SK-N-DZ (cell line): Measurements from ENCODE around the gene CNTFR.

ENCODE experiments used
- DNase-seq: peaks from one replicate; pipeline ENCODE4 v3.0.0-alpha.2; 2015; ENCODE audit warnings: low spot score

The CNTFR gene

DNA sequence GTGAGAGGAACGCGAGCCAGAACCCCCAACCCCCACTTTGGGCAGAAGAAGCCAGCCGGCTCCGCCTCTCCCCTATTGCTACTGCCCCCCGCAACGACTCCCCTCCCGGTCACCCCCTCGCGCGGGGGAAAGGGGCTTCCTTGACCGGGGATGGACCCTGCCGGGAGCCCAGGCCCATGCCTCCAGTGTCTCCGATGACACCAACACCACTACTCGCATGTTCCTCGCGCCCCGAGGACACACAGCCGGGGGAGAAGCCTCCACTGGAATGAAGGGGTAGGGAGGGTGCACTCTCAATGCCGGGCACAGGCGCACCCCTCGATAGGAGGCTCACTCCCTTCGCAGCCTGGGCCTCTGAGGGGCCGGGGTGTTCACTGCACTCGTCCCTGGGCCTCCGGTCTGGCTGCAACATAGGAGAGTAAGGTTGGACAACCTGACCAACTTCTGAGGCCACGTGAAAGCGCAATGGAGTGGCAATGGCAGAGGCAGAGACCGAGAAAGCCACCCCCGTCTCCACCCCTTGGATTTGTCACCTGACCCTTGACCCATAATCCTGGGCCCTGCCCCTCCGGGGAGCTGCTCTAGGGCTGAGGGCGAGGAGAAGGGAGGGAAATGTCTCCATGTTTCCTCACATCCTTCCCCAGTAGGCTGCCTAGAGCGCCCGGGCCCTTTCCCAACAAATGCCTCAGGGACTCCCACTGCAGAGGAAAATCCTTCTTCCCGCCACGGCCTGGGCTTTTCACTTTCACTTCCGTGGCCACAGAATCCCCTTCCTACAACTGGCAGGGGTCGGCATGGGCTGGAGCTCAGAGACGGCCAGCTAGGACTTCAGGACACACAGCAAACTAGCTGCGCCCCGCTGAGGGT is 1.1 kb upstream of the CNTFR start:
- DNase-seq, result no peak

DNA sequence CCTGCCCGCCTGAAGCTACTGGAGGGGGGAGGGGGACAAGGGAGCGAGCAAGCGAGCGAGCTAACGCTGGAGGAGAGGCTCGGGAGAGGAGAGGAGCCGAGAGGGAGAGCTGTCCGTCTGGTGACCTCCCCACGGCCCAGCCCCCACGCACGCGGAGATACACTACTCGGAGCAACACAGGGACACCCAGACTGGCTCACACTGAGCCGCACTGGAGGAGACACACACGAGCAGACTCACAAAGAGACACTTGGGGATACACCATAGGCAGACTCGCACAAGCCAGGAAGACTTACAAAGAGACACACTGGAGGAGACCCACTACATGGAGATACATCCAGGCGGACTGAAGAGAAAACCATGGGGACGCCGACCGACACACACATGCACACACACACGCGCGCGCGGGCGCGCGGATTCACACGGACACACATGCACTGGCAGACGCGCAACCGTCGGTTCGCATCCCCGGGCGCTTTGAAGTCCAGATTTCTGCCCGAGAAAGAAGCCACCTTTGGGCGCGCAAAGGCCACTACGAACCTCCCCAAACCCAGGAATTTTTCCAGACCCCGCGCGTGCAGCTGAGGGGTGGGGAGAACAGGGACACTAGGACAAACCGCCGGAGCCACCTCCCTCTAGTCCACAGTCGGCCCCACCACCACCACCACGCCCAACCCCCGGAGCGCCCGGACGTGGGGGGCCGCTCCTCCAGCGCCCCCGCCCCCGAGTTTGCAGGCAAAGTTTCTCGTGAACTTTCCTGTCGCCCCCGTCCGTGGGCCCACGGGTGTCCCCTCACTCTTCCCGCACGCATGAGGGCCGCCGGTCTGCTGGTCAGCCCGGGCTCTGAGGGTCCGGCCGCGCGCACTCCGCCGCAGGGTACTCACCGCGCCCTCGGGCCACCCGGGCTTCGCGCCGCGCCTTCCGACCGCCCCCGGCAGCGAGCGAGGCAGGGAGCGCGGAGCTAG is 571 bp downstream of the CNTFR start:
- DNase-seq, result no peak

DNA sequence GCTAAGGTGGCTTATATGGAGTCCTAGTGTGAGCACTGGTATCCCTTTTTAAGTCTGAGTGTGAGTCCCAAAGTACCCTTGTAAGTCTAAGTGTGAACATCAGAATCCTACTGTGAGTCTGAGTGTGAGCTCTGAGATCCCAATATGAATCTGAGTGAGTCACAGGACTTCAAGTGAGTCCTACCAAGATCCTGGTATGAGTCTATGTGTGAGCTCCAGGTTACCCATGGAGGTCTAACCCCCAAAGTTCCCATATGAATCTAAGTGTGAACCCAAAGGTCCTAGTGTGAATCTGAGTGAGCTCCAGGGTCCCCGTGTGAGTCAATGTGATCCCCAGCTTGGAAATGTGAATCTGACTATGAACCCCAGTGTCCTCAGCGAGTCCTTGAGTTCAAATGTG is 2.3 kb downstream of the CNTFR start:
- DNase-seq, result no peak

DNA sequence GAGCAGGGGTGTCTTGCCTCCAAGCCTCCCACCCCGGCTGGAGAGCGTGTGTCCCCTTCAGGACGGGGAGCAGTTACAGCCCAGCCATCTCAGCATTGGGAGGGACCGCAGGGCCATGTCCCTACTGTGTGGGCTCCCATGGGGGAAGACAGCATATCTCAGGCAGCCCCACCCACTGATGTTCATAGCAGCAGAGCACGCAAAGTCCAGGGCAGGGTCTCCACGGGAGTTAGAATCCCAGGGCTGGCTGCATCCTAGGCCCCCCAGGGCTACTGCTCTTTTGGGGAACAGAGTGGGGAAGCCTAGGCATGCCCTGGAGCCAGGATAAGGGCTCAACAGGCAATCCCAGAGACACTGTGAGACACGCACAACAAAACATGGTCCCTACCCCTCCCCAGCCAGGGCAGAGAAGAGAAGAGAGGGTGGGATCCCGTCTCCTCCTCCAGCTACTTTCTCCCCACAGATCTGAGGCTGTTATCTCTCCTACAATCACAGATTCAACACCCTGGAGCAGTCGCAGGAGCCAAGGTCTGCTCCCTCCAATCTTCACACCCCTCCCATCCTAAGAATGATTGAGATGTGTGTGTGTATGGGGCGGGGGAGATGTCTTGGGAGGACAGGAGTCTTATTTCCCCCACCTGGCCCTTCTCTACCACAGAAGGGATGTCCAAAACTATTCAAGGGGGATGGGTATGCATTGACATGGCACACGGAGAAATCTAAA is 3.4 kb downstream of the CNTFR start:
- no peak for DNase-seq

DNA sequence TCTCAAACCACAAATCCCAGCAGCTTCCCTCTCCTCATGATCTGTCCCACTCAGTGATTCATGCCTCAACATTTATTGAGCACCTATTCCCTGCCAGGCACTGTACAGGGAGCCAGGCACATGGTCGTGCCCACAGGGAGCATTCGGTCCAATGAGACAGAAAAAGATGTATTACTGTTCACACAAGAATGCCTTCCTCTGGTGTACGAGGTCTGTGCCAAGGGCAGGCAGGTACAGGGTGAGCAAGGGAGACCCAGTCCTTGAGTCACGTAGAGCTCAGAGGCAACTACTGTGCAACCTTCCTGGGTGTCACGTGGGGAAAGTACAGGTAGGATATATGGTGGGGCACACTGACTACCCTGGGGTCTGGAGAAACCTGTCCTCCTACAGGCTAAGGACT is 4.6 kb downstream of the CNTFR start:
- DNase-seq, result no peak

DNA sequence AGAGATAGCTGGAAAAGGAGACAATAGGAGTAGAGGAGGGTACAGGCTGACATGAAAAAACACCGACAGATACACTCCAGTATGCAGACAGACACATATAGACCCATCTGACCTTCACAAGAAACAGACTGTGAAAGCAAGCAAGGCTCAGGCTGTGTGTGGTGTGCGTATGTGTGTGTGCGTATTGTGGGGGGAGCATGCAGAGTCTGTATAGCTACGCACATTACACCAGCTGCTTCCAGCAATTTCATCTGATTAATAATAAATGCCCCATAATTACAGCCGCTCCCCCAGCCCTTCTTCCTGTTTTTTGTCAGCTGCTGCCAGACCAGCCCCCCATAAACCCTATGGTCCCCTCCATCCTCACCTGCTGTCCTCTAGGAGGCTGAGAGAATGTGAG is 6.7 kb downstream of the CNTFR start:
- no peak for DNase-seq

DNA sequence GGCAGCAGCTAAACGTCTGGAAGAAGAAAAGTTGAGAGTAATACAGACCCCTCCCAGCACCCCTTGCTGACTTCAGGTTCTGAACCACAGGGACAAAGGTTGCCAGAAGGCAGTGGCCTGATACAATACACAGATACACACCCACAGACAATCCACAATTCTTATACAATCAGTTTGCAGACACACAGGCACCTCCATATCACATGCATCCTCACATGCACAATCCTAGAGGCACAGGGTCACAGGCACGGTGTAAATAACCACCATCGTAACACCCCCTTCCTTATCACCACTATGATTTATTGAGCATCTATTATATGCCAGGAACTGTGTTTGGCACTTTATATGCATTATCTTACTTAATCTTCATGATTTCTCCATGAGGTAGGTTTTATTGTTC is 8.2 kb downstream of the CNTFR start:
- no peak for DNase-seq

DNA sequence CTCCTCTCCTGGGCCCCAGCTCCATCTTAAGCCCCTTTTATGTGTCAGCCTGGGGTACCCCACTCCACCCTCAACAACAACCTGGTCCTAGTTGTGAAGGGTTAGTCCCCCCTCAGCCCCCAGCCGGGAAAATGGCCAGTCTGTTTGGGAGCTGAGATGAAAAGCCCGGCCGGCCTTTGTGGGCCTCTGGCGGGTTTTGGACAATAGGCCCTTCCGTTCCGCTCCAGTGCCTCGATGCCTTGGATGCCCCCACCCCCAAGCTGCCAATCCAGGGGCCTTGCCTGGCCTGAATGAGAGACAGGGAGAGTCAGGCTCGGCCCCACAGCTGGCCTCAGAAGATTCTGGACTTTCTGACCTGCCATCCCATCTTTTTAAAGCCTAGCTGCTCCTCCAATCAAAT is 9.2 kb downstream of the CNTFR start:
- no peak for DNase-seq

DNA sequence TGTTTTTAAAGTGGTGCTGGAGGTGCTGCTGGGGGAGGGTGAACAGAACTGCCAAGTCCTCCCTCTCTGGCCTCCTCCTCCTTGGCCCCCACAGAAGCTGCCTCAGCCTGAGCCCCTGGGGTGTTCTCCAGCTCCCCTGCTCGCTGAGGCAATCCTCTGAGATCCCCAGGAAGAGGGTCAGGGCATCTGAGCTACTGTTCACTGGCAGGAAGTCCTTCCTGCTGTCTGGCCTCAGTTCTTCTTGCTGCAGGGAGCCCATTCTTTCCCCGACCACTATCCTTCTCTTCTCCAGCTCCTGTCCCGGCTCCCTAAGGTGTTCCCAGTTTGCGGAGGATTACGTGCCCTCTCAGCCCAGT is 9.7 kb downstream of the CNTFR start:
- DNase-seq, result no peak

DNA sequence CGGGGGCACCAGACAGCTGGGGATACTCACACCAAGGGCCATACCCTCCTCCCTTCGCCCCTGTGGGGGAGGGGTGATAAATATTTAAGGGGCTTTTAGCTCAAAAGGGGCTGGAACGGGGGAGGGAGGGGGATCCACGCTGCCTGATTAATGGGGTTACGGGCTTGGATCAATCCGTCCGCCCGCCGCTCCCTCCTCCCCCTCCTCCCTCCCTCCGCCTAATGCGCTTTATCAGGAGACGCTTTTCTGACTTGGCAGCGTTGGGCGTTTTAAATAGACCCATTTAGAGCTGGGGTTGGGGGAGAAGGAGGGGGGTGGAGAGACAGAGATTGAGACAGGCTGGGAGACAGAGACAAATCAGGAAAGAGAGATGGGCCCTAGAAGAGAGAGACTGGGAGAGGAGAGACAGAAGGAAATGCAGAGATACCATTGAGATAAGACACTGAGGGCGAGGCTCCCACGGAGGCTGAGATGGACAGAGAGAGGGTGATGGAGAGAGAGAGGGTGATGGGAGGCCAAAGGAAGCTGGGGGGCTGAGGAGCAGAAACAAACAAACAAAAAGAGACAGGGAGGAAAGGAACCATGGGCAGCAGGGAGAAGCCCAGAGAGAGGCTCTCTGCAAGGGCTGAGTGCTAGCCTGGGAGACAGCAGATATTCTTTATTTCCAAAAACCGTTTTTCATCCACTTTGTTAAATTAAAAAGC is 10.3 kb downstream of the CNTFR start:
- DNase-seq, result no peak

DNA sequence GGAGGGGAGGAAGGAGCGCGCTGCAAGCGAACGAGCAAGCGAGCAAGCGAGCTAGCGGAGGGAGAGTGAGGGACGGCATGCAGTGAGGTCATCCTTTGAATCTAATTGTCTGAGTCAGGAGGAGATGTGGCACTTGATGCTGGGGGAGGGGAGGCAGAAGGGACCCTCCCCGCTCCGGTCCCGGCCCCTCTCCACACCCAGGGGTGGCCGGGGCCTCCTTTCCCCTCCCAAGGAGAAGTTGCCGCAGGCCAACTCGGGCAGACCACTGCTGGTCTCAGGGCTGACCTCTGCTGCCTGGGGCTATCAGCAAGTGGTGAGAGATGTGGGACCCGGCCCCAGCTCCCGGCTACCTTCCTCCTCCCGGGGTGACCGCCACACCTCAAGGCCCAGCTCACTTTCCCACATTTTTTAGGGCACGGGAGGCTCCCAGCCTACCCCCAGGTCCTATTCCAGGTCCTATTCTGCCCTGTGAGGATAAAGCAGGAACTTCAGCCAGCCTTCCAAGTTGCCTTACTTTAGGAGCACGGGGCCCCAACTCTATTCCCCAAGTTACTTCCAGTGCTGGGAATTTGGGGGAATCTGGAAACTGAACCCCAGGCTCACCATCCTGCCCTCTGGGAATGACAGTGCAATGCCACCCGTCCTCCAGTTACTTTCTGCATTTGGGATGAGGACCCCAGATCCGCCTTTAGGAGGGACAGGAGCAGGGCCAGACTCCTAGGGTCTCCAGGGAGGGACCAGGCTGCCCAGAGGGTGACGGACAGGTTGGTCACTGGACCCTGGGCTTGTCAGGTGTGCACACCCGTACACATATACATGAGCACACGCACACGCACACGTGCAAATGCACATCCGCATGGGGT is 11.1 kb downstream of the CNTFR start:
- DNase-seq, result peak; percentile 77

DNA sequence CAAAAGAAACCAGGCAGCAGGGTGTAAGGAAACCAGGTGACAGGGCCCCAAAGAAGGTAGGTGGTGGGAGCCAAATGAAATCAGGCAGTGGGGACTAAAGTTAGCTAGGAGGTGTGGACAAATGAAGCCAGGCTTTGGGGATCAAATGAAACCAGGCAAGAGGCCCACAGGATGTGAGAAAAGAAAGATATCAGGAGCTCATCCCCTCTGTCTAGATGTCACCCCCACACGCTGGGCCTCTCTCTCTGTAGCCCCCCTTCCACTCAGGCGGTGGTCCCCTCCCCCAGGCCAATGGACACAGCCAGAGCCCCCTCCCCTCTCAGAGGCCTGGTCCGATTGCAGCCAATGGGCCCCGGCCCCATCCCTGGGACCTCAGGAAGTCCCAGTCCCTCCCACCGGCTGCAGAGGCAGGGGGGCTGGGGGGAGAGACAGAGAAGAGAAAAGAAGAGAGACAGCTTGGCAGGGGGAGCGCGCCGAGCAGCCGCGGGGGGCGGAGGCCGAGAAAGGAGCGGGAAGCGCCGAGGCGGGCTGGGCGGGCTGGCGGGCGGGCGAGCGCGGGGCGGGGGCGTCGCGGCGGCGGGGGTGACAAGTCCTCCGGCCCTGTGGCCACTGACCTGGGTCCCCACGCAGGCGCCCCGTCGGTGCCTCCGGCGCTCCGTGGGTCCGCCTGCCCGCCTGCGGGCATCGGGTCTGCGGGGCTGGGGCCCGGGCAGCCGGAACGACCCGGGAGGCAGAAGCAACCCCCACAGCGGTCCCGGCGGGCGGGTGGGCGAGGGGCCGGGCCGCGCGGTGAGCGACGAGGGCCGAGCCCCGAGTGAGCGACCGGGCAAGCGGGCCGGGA is 11.9 kb downstream of the CNTFR start:
- DNase-seq, result no peak

DNA sequence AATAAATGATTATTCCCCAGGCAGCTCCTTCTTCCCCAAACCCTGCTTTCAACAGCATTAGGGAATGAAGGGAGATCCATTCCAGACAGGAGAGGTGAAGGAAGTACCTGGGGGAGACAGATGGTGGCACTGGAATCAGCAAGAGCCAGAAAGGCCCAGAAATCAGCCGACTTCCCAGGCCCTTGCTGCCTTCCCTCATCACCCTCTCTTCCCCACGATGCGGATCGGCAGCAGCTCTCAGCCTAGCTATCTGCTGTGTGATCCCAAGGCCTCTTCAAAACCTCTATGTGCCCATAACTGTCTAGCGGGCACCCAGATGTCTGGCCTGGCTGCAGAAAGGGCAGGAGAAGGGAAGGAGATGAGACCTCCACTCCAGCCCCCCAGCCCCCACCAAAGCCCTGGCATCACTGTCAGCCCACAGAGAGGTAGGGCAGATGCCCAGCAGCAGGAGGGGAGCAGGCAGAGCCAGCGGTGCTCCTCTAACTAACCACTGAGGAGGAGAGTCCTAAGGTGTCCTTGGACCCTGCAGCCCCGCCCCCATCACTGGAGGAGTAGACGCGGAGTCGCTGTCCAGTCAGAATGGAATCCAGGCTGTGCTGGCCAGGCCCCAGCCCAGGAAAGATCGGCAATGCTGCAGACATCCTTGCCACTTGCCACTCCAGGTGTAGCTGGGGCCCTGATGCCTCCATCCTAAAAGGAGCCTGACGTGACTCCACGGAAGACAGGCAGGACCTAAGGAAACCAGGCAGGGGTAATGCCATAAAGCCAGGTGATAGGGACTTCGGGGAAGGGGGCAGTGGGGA is 12.7 kb downstream of the CNTFR start:
- DNase-seq, result no peak

DNA sequence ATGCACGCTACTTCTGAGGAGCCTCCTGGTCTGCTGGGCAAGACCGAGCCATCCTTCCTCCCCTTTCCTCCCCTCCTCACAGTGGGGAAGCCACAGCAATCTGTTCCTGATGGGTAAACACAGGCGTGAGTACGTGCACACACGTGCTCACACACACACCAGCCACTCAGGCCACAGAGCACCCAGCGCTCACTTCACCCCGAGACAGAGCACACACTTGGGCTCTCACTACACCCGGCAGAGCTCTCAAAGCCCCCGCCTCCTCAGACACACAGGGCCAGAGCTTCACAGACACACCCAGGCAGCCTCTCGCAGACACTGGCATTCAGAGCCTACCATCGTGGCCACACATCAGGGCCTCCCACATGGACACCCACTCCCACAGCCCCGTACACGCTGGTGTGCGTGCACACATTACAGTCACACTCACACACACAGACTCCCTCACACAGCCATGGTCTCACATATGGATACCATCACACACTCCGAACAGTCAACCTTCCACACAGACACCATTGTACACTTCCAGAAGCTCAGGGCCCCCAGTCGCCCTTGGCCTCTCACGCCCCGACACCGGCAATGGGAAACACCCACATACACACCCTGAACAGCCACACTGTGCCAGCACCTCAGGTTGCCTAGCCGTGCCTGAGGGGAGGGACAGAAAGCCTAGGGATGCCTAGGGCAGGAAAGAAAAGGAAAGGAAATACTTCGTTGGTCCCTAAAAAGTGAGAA is 13.5 kb downstream of the CNTFR start:
- DNase-seq, result no peak

DNA sequence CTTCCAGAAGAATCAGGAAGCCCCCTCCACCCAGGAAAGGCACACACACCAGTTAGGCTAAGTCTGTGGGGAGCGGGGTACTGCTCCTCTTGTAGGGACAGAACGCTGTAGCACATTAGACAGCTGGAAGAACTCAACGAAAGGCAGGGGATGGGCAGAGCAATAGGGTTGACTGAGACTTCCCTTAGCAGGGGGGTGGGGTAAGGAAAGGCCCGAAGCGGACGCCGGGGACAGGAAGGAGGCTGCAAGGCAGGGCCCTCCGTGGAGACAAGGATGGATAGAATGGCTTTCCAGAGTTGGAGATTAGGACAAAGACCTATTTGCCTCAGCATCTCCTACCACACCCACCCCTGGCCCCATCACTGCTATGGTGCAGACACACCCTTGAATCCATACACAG is 14.3 kb downstream of the CNTFR start:
- no peak for DNase-seq

DNA sequence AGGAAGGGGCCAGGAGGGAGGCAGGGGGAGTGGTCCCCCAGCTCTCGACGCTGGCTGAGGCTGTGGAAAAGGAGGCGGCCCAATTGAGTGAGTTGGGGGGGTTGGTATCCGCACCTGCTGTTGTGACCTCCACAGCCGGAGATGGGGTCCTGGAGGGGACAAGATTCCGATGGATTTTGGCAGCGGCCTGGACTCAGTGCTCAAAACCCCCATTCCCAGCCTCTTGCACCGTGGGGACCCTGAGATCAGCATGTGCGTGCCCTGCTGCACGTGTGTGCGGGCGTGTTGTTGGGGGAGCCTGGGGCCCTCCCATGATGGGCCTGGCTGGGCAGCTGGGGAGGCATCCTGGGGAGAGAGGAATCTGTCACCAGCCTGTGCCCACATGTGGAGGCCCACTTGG is 15.0 kb downstream of the CNTFR start:
- no peak for DNase-seq

DNA sequence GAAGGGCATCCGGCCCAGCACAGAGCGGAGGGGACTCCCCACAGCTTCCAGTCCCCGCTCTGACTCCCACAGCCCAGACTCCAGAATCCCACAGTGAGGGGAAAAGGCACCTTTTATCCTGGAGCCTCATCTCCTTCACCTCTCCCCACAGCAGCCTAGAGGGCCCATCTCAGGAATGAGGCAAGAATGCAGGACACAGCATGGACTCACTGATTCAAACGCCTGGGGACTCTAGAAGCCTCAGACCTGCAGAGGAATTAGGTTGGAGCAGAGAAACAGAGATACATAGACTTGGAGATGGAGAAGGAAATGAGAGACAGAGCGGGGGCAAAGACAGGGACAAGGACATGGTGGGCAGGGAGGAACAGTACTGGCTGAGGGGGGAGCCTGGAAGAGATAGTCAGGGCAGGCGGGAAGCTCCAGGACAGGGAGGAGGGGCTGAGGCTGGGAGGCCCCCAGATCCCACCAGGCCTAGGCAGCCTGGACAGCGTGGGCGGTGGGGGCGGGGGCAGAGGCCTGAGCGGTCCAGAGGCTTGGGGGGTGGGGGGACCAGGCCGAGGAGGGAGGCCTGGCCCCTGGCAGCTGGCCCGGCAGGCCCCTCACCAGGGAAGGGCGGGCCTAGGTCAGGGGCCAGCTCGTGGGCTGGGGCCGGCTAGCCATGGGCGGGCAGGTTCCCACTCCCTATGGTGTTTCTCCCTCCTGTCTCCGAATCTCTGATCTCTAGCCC is 15.8 kb downstream of the CNTFR start:
- DNase-seq, result no peak
